ENCODE results near the gene CNIH3. TPM values are rescaled to one million over a fixed set of nuclear protein-coding genes. Genes with fewer than 3 reads are reported as not detected.

Gene CNIH3
- total and polyA plus RNA-seq, 2 donors (not counting 1 experiment from before 2014, with no cell fraction given) = 0.72 to 1.8 TPM

DNA sequence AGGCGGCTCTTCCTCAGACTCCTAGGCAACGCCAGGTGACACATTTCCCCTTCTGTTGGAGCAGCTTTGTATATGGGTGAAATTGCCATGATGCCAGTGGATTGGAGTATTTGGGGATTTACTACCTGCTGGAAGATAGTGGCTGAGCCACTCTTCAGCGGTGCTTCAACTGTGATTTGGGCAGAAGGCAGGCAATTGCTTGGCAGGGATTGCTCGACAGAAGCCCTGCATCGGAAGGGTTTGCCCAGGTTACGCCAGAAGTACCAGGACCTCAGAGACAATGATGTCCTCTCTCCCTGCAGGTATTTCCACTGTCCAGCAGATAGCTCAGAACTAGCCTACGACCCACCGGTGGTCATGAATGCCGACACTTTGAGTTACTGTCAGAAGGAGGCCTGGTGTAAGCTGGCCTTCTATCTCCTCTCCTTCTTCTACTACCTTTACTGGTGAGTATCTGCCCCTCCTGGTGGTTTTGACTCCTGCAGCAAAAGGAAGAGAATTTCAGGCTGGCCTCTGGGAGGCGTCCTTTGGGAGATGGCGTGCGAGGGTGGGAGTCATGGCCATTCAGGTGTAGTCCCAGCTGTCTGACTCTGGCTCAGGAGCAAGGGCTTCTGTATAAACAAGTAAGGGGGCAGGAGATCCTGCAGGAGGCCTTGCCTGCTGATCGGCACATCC, 118.3 kb downstream of the CNIH3 start:
- Histone ChIP-seq H3K4me1 (ENCODE audit: control insufficient read depth in 2 of 2, insufficient read depth in 2 of 2, low read length in 2 of 2) (no peaks in the 10 kb centered on the region), H3K4me3 (ENCODE audit: control extremely low read depth in 1 of 5, extremely low read depth in 1 of 5, insufficient read depth in 1 of 5, low read depth in 2 of 5, low read length in 4 of 5) (no peak overlapping the region), H3K27ac (ENCODE audit: low read length in 2 of 2) (no peak overlapping the region), H2AFZ (ENCODE audit: insufficient read depth, low read depth, low read length, poor library complexity, severe bottlenecking) (no peak overlapping the region), H3K9me3 (ENCODE audit: control extremely low read depth in 1 of 3, control insufficient read depth in 2 of 3, insufficient read depth in 1 of 3, low read length in 2 of 3) (no peaks in the 10 kb centered on the region), H3K9ac (ENCODE audit: low read length) (no peak overlapping the region), H4K20me1 (ENCODE audit: control insufficient read depth, insufficient read depth, low read length, poor library complexity, severe bottlenecking) (no peaks in the 10 kb centered on the region), H3K36me3 (replicated peaks in 1 of 2; ENCODE audit: control extremely low read depth in 1 of 2, control insufficient read depth in 1 of 2, extremely low read depth in 1 of 2, insufficient read depth in 2 of 2, low read length in 1 of 2) (no peaks in the 10 kb centered on the region), H3K4me2 (replicated peaks; ENCODE audit: low read depth, low read length, poor library complexity, severe bottlenecking) (no peak overlapping the region), H3K79me2 (ENCODE audit: control insufficient read depth, insufficient read depth, low read length) (no peaks in the 10 kb centered on the region), H3K27me3 (replicated peaks in 1 of 4; ENCODE audit: control extremely low read depth in 1 of 4, control insufficient read depth in 3 of 4, insufficient read depth in 4 of 4, low read length in 3 of 4) (no peaks in the 10 kb centered on the region)
- H3K4me1 Mint-ChIP-seq = peaks cover 11% of the 10 kb centered on the region
- H3K4me3 Mint-ChIP-seq = no peak overlapping the region
- over 99% methylated on average over 11 of the region's 13 CpGs for WGBS (ENCODE audit: insufficient coverage)
- ATAC-seq (ENCODE audit: low read depth) = no peak
- no peak for DNase-seq
- H3K9me3 Mint-ChIP-seq (ENCODE audit: insufficient read depth) = no peaks in the 10 kb centered on the region
- no peaks in the 10 kb centered on the region for H3K27me3 Mint-ChIP-seq
- intact Hi-C loops (cut with micrococcal nuclease) = no loop called here
- ChIA-PET POLR2A (no interaction called here), CTCF (no interaction called here)
- no peak overlapping the region for H3K27ac Mint-ChIP-seq
- TF ChIP-seq, protein P1, sequence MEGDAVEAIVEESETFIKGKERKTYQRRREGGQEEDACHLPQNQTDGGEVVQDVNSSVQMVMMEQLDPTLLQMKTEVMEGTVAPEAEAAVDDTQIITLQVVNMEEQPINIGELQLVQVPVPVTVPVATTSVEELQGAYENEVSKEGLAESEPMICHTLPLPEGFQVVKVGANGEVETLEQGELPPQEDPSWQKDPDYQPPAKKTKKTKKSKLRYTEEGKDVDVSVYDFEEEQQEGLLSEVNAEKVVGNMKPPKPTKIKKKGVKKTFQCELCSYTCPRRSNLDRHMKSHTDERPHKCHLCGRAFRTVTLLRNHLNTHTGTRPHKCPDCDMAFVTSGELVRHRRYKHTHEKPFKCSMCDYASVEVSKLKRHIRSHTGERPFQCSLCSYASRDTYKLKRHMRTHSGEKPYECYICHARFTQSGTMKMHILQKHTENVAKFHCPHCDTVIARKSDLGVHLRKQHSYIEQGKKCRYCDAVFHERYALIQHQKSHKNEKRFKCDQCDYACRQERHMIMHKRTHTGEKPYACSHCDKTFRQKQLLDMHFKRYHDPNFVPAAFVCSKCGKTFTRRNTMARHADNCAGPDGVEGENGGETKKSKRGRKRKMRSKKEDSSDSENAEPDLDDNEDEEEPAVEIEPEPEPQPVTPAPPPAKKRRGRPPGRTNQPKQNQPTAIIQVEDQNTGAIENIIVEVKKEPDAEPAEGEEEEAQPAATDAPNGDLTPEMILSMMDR (IDR thresholded peaks at IDR 0.05) = no peak
- no peak for TF ChIP-seq EZH2 (IDR thresholded peaks at IDR 0.05; ENCODE audit: borderline replicate concordance, insufficient read depth, low read depth, low read length, poor library complexity, severe bottlenecking)

DNA sequence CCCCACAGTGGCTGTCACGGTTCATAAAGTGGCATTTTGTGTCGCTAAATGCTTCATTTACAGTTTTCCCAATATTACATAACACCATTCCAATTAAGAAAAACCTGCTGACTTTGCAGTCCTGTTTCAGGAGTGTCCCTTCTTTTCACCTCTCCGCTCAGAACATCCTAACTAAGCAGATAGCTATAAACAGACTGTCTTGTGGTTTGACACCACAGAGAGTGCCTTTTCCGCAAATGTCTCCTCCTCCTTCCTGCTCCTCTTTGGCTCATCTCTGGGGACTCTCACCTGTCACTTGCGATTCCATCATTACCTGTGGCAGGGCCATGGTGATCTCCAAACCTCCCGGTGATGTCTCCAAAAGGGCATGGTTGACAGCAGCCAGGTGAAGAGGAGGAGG, 119.0 kb downstream of the CNIH3 start:
- WGBS (ENCODE audit: insufficient coverage) = 63% methylated on average over 6 of the region's 6 CpGs
- CTCF ChIA-PET = no interaction called here
- no peak for ATAC-seq (ENCODE audit: low read depth)
- no peak for TF ChIP-seq EZH2 (IDR thresholded peaks at IDR 0.05; ENCODE audit: borderline replicate concordance, insufficient read depth, low read depth, low read length, poor library complexity, severe bottlenecking)
- TF ChIP-seq, protein P1 (IDR thresholded peaks at IDR 0.05) = no peak
- POLR2A ChIA-PET = no interaction called here
- Mint-ChIP-seq H3K4me3 (no peak overlapping the region), H3K9me3 (ENCODE audit: insufficient read depth) (no peaks in the 10 kb centered on the region), H3K4me1 (peaks cover 11% of the 10 kb centered on the region), H3K27ac (no peak overlapping the region), H3K27me3 (no peaks in the 10 kb centered on the region)
- DNase-seq = no peak
- Histone ChIP-seq H3K36me3 (replicated peaks in 1 of 2; ENCODE audit: control extremely low read depth in 1 of 2, control insufficient read depth in 1 of 2, extremely low read depth in 1 of 2, insufficient read depth in 2 of 2, low read length in 1 of 2) (no peaks in the 10 kb centered on the region), H3K27ac (ENCODE audit: low read length in 2 of 2) (no peak overlapping the region), H3K4me3 (ENCODE audit: control extremely low read depth in 1 of 5, extremely low read depth in 1 of 5, insufficient read depth in 1 of 5, low read depth in 2 of 5, low read length in 4 of 5) (no peak overlapping the region), H3K9ac (ENCODE audit: low read length) (no peak overlapping the region), H4K20me1 (ENCODE audit: control insufficient read depth, insufficient read depth, low read length, poor library complexity, severe bottlenecking) (no peaks in the 10 kb centered on the region), H3K27me3 (replicated peaks in 1 of 4; ENCODE audit: control extremely low read depth in 1 of 4, control insufficient read depth in 3 of 4, insufficient read depth in 4 of 4, low read length in 3 of 4) (no peaks in the 10 kb centered on the region), H3K4me1 (ENCODE audit: control insufficient read depth in 2 of 2, insufficient read depth in 2 of 2, low read length in 2 of 2) (no peaks in the 10 kb centered on the region), H3K9me3 (ENCODE audit: control extremely low read depth in 1 of 3, control insufficient read depth in 2 of 3, insufficient read depth in 1 of 3, low read length in 2 of 3) (no peaks in the 10 kb centered on the region), H3K79me2 (ENCODE audit: control insufficient read depth, insufficient read depth, low read length) (no peaks in the 10 kb centered on the region), H3K4me2 (replicated peaks; ENCODE audit: low read depth, low read length, poor library complexity, severe bottlenecking) (no peak overlapping the region), H2AFZ (ENCODE audit: insufficient read depth, low read depth, low read length, poor library complexity, severe bottlenecking) (no peak overlapping the region)
- intact Hi-C loops (cut with micrococcal nuclease) = no loop called here

Measured in B cell (primary cell).